Activated CD4-positive, alpha-beta T cell treated with anti-CD3 and anti-CD28 coated beads, Interleukin-2, amount 50 U/mL, for 4 hours (primary cell): ENCODE results near the gene ADAMTS2.

Experiments
- DNase-seq, 2 experiments: peaks; one replicate each; pipeline ENCODE4 v3.0.0-alpha.2; 2020

The ADAMTS2 gene

GRCh38 chr5:179153341-179153901 is 191.8 kb downstream of the ADAMTS2 start:
- no peak for DNase-seq

- DNase-seq = no peak
Observed at GRCh38 chr5:179152941-179153340, 192.3 kb downstream of the ADAMTS2 start.

GRCh38 chr5:179152144-179152895 is 192.9 kb downstream of the ADAMTS2 start:
- no peak for DNase-seq

- DNase-seq = no peak
Observed at GRCh38 chr5:179151286-179152118, 193.8 kb downstream of the ADAMTS2 start.

- no peak for DNase-seq
Observed at GRCh38 chr5:179150011-179150410, 195.2 kb downstream of the ADAMTS2 start.

GRCh38 chr5:179149278-179149677 is 196.0 kb downstream of the ADAMTS2 start:
- no peak for DNase-seq

GRCh38 chr5:179148703-179149170 is 196.5 kb downstream of the ADAMTS2 start:
- no peak for DNase-seq

- DNase-seq = no peak
Observed at GRCh38 chr5:179147991-179148702, 197.1 kb downstream of the ADAMTS2 start.

- peak; percentile 19 to 37 for DNase-seq
Observed at GRCh38 chr5:179146277-179146676, 199.0 kb downstream of the ADAMTS2 start.

GRCh38 chr5:179143446-179143845 is 201.8 kb downstream of the ADAMTS2 start:
- DNase-seq = no peak

GRCh38 chr5:179142434-179143198 is 202.6 kb downstream of the ADAMTS2 start:
- no peak for DNase-seq

- no peak for DNase-seq
Observed at GRCh38 chr5:179141867-179142266, 203.4 kb downstream of the ADAMTS2 start.

GRCh38 chr5:179140293-179140692 is 205.0 kb downstream of the ADAMTS2 start:
- DNase-seq = no peak

- no peak for DNase-seq
Observed at GRCh38 chr5:179139936-179140235, 205.4 kb downstream of the ADAMTS2 start.

GRCh38 chr5:179139111-179139935 is 205.9 kb downstream of the ADAMTS2 start:
- no peak for DNase-seq

- DNase-seq = no peak
Observed at GRCh38 chr5:179138568-179138925, 206.7 kb downstream of the ADAMTS2 start.

- DNase-seq = no peak
Observed at GRCh38 chr5:179137643-179138567, 207.4 kb downstream of the ADAMTS2 start.

GRCh38 chr5:179137016-179137642 is 208.1 kb downstream of the ADAMTS2 start:
- no peak for DNase-seq

GRCh38 chr5:179135441-179136215 is 209.6 kb downstream of the ADAMTS2 start:
- DNase-seq = no peak
